PC-3 (cell line): ENCODE results near the gene FOXR1.

Source experiments
- CTCF ChIP-seq: fragments of 300-600 bp; sonication (generic); conservative IDR thresholded peaks from 2 replicates; pipeline ENCODE4 v1.5.1; 2017; ENCODE audit warnings: antibody characterized with exemption, low read depth, mild to moderate bottlenecking, low read length
- EZH2 ChIP-seq: fragments of 300-600 bp; sonication (generic); IDR thresholded peaks from one replicate; pipeline ENCODE4 v1.6.1; 2017; ENCODE audit warnings: antibody characterized with exemption, mild to moderate bottlenecking, low read length; ENCODE audit not compliant: unreplicated experiment

- TF ChIP-seq CTCF (peak; percentile 97), EZH2 (no peak)
Measured at GRCh38 chr11:118928101-118928869, 43.3 kb upstream of the FOXR1 start.
